Vagina (tissue), 2 donors: Measurements from ENCODE around the gene COL27A1. TPM values are rescaled to one million over a fixed set of nuclear protein-coding genes. Genes with fewer than 3 reads are reported as not detected.
A peak's percentile ranks its signal among the peaks of the same experiment; 100 is the strongest.

Source experiments
- DNase-seq, 2 donors: peaks; one replicate each; pipeline ENCODE4 v3.0.0-alpha.2; 2017; ENCODE audit errors: extremely low spot score in 2 of 2
- H3K27ac ChIP-seq: fragments of 200-600 bp; sonication (generic); one replicate; pipeline ENCODE4 v1.5.1; 2019
- H3K27me3 ChIP-seq: fragments of 200-600 bp; sonication (generic); one replicate; pipeline ENCODE4 v1.5.1; 2019
- H3K36me3 ChIP-seq, 2 donors: fragments of 200-600 bp; sonication (generic); one replicate each; pipeline ENCODE4 v1.5.1; 2017 to 2019
- H3K4me1 ChIP-seq: fragments of 200-600 bp; sonication (generic); one replicate; pipeline ENCODE4 v1.5.1; 2019
- H3K4me3 ChIP-seq, 2 donors: fragments of 200-600 bp; sonication (generic); 1 replicate in 1 of 2; 2 replicates in 1 of 2; pipeline ENCODE4 v1.5.1; 2016 to 2019
- H3K9me3 ChIP-seq: fragments of 200-600 bp; sonication (generic); one replicate; pipeline ENCODE4 v1.5.1; 2019
- CTCF ChIP-seq, 3 experiments: fragments of 450-650 bp in 2 of 3; fragments of 200-600 bp in 1 of 3; sonication (generic) in 1 of 3; IDR thresholded peaks; one replicate each; pipeline ENCODE4 v1.5.1; 2017 to 2019; ENCODE audit warnings: antibody characterized with exemption in 3 of 3, mild to moderate bottlenecking in 2 of 3, moderate library complexity in 2 of 3
- POLR2A ChIP-seq, 2 donors: fragments of 450-650 bp; IDR thresholded peaks; one replicate each; pipeline ENCODE4 v1.6.1; 2017; ENCODE audit warnings: antibody characterized with exemption in 2 of 2, mild to moderate bottlenecking in 2 of 2, moderate library complexity in 2 of 2
- POLR2AphosphoS5 ChIP-seq, 2 donors: sonication (generic); formaldehyde crosslinking; IDR thresholded peaks; one replicate each; pipeline ENCODE4 v1.9.0; 2017; ENCODE audit warnings: antibody characterized with exemption in 2 of 2, mild to moderate bottlenecking in 2 of 2, low read depth in 1 of 2; ENCODE audit not compliant: insufficient read depth in 1 of 2
- intact Hi-C: fragments of 100-400 bp; cut with DNase I; formaldehyde crosslinking; loops from one replicate; pipeline ENCODE4 v1.15.1; 2023
- total RNA-seq: library from RNA; depleted of rRNA; stranded (reverse); fragments of >200 nt; gene quantifications from one replicate; pipeline ENCODE4 v1.2.3, GENCODE V29; 2016

COL27A1 gene
- total RNA-seq, 1 donor from 2014 or later = 17.2 TPM

- Histone ChIP-seq H3K4me3 (no peak overlapping the region), H3K4me1 (no peaks in the 10 kb centered on the region), H3K27ac (no peak overlapping the region), H3K36me3 (peaks cover 0 to 28% of the 10 kb centered on the region in 2 donors), H3K27me3 (no peaks in the 10 kb centered on the region), H3K9me3 (no peaks in the 10 kb centered on the region)
- no peak for DNase-seq
- intact Hi-C loops = no loop called here
- TF ChIP-seq POLR2AphosphoS5 (IDR thresholded peaks at IDR 0.05; ENCODE audit: insufficient read depth in 1 of 2, low read depth in 1 of 2) = no peak
- no peak for TF ChIP-seq CTCF (IDR thresholded peaks at IDR 0.05)
- TF ChIP-seq POLR2A (IDR thresholded peaks at IDR 0.05) = no peak
Measured at GRCh38 chr9:114334490-114334889, 179.2 kb downstream of the COL27A1 start.

DNA sequence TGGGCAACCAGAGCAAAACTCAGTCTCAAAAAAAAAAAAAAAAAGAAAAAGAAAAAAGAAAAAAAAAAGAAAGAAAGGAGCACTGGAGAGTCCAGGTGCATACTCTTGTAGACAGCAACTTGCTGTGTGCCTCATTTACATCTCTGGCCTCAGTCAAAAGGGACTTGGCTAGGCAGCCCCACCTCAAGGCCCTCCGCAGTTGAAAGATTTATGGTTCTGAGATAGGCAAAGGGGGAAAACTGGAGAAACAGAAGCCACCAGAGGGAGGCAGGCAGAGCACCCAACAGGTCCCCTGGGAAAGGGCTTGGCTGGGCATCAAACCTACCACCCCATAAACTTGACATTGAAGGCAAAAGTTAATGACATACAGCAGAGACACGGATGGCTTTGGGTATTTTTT lies 180.4 kb downstream of the COL27A1 start:
- intact Hi-C loops = no loop called here
- DNase-seq = no peak
- no peak overlapping the region for H3K4me3 ChIP-seq
- TF ChIP-seq CTCF (IDR thresholded peaks at IDR 0.05) (no peak), POLR2AphosphoS5 (IDR thresholded peaks at IDR 0.05; ENCODE audit: insufficient read depth in 1 of 2, low read depth in 1 of 2) (no peak), POLR2A (IDR thresholded peaks at IDR 0.05) (no peak)
- H3K9me3 ChIP-seq = no peaks in the 10 kb centered on the region
- no peaks in the 10 kb centered on the region for H3K27me3 ChIP-seq
- H3K36me3 ChIP-seq = peaks cover 0 to 39% of the 10 kb centered on the region in 2 donors
- no peaks in the 10 kb centered on the region for H3K4me1 ChIP-seq
- no peak overlapping the region for H3K27ac ChIP-seq

DNA sequence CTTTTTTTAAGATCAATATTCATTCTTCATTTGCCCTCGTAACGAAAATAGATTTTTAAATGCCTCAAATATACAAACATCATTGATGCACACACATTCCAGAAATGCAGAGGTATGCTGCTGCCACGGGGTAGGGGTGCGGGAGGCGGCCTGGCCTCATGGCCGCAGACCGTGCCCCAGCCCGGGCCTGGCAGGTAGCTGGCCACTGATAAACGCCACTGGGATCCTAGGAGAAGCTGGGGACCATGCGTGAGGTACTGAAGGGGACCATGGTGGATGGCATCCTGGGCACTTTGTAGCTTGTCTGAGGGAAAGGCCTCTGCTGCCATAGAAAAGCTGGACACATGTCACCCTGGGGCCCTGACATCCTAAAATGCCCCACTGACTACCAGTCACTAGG lies 180.8 kb downstream of the COL27A1 start:
- TF ChIP-seq POLR2A (IDR thresholded peaks at IDR 0.05) (no peak), POLR2AphosphoS5 (IDR thresholded peaks at IDR 0.05; ENCODE audit: insufficient read depth in 1 of 2, low read depth in 1 of 2) (peak in 1 of 2 donors; percentile 31)
- H3K9me3 ChIP-seq = no peaks in the 10 kb centered on the region
- H3K27me3 ChIP-seq = no peaks in the 10 kb centered on the region
- no peaks in the 10 kb centered on the region for H3K4me1 ChIP-seq
- no peak overlapping the region for H3K27ac ChIP-seq
- H3K36me3 ChIP-seq = peaks cover 0 to 44% of the 10 kb centered on the region in 2 donors
- no peak overlapping the region for H3K4me3 ChIP-seq
- no peak for DNase-seq
- intact Hi-C loops = no loop called here

GRCh38 chr9:114336699-114337395 lies 181.5 kb downstream of the COL27A1 start:
- Histone ChIP-seq H3K4me1 (no peaks in the 10 kb centered on the region), H3K27ac (no peak overlapping the region), H3K36me3 (peaks cover 0 to 50% of the 10 kb centered on the region in 2 donors), H3K9me3 (no peaks in the 10 kb centered on the region), H3K27me3 (no peaks in the 10 kb centered on the region), H3K4me3 (no peak overlapping the region)
- intact Hi-C loops = no loop called here
- no peak for TF ChIP-seq POLR2A (IDR thresholded peaks at IDR 0.05)
- TF ChIP-seq CTCF (IDR thresholded peaks at IDR 0.05) = no peak
- no peak for TF ChIP-seq POLR2AphosphoS5 (IDR thresholded peaks at IDR 0.05; ENCODE audit: insufficient read depth in 1 of 2, low read depth in 1 of 2)
- no peak for DNase-seq

- Histone ChIP-seq H3K4me3 (no peak overlapping the region), H3K9me3 (no peaks in the 10 kb centered on the region), H3K36me3 (peaks cover 0 to 64% of the 10 kb centered on the region in 2 donors), H3K27ac (no peak overlapping the region), H3K4me1 (no peaks in the 10 kb centered on the region), H3K27me3 (no peaks in the 10 kb centered on the region)
- TF ChIP-seq CTCF (IDR thresholded peaks at IDR 0.05) = no peak
- DNase-seq = no peak
- intact Hi-C loops = no loop called here
Measured at GRCh38 chr9:114338187-114338586, 182.8 kb downstream of the COL27A1 start.
